SK-N-SH (cell line): ENCODE measurements around the gene PRRC2B. TPM values are rescaled to one million over a fixed set of nuclear protein-coding genes. Genes with fewer than 3 reads are reported as not detected.
A peak's percentile ranks its signal among the peaks of the same experiment; 100 is the strongest.

ENCODE experiments used
- CTCF ChIA-PET: fragments of 300-600, 350-600 bp; formaldehyde crosslinking; extraction: SDS; loops from one replicate; lab custom pipeline; 2021; lab: Yijun Ruan, JAX
- POLR2A ChIA-PET: fragments of 350-600 bp; sonication (Branson Sonifier 250); formaldehyde crosslinking; extraction: SDS; loops from one replicate; lab custom pipeline; 2020; ENCODE audit warnings: antibody characterized with exemption, inconsistent platforms; lab: Yijun Ruan, JAX
- DNase-seq: peaks from one replicate; pipeline ENCODE4 v3.0.0; 2012
- H2AFZ ChIP-seq: fragments of 200-600 bp; sonication (generic); 2 replicates; pipeline ENCODE4 v1.8.1; 2016; ENCODE audit warnings: antibody characterized with exemption, mild to moderate bottlenecking, low read depth
- H3F3A ChIP-seq: fragments of 200-600 bp; sonication (generic); replicated peaks from 2 replicates; pipeline ENCODE3; 2016; ENCODE audit warnings: antibody characterized with exemption, mild to moderate bottlenecking; ENCODE audit not compliant: insufficient read depth
- H3K27ac ChIP-seq, 2 experiments: fragments of 200-500 bp in 1 of 2; fragments of 200-600 bp in 1 of 2; sonication (Bioruptor generic) in 1 of 2; sonication (generic), shearing (Covaris generic) in 1 of 2; 2 replicates each; pipeline versions ENCODE4 v1.5.1 to v1.6.1; 2014 to 2016; ENCODE audit warnings: low read depth in 2 of 2, inconsistent platforms in 1 of 2, low read length in 1 of 2, mild to moderate bottlenecking in 1 of 2, mixed read lengths in 1 of 2
- H3K27me3 ChIP-seq: fragments of 200-600 bp; sonication (generic), shearing (Covaris generic); 2 replicates; pipeline ENCODE4 v1.6.1; 2016; ENCODE audit warnings: mixed run types; ENCODE audit not compliant: insufficient read depth
- H3K36me3 ChIP-seq, 2 experiments: fragments of 200-500 bp in 1 of 2; fragments of 200-600 bp in 1 of 2; sonication (Bioruptor generic) in 1 of 2; sonication (generic) in 1 of 2; replicated peaks in 1 of 2; 2 replicates each; pipeline versions ENCODE3 to v1.5.1; 2014 to 2016; ENCODE audit warnings: low read length in 1 of 2, mild to moderate bottlenecking in 1 of 2; ENCODE audit not compliant: insufficient read depth in 2 of 2, control insufficient read depth in 1 of 2
- H3K4me1 ChIP-seq, 2 experiments: fragments of 200-500 bp in 1 of 2; fragments of 200-600 bp in 1 of 2; sonication (Bioruptor generic) in 1 of 2; sonication (generic), shearing (Covaris generic) in 1 of 2; 2 replicates each; pipeline versions ENCODE4 v1.5.1 to v1.6.1; 2014 to 2016; ENCODE audit warnings: low read depth in 1 of 2, low read length in 1 of 2, mixed run types in 1 of 2; ENCODE audit not compliant: insufficient read depth in 2 of 2, control insufficient read depth in 1 of 2
- H3K4me2 ChIP-seq: fragments of 200-600 bp; sonication (generic), shearing (Covaris generic); 2 replicates; pipeline ENCODE4 v1.6.1; 2017; ENCODE audit warnings: mixed run types
- H3K4me3 ChIP-seq, 2 experiments: fragments of 200-500 bp in 1 of 2; fragments of 200-600 bp in 1 of 2; sonication (Bioruptor generic) in 1 of 2; sonication (generic), shearing (Covaris generic) in 1 of 2; 2 replicates each; pipeline versions ENCODE4 v1.5.1 to v1.8.1; 2014 to 2016; ENCODE audit warnings: low read depth in 2 of 2, inconsistent platforms in 1 of 2, low read length in 1 of 2, mild to moderate bottlenecking in 1 of 2, mixed read lengths in 1 of 2, moderate library complexity in 1 of 2
- H3K79me2 ChIP-seq: fragments of 200-600 bp; sonication (generic); 2 replicates; pipeline ENCODE4 v1.8.1; 2017; ENCODE audit warnings: mild to moderate bottlenecking; ENCODE audit not compliant: insufficient read depth
- H3K9ac ChIP-seq: fragments of 200-600 bp; sonication (generic); 2 replicates; pipeline ENCODE4 v1.6.1; 2017; ENCODE audit warnings: mixed run types
- H3K9me2 ChIP-seq: fragments of 200-600 bp; sonication (generic); 2 replicates; pipeline ENCODE4 v1.6.1; 2017; ENCODE audit warnings: mixed run types
- H3K9me3 ChIP-seq: fragments of 200-600 bp; sonication (generic); 2 replicates; pipeline ENCODE4 v1.6.1; 2017; ENCODE audit warnings: mixed run types, mild to moderate bottlenecking, moderate library complexity
- H4K20me1 ChIP-seq: fragments of 200-600 bp; sonication (generic); 2 replicates; pipeline ENCODE4 v1.6.1; 2017; ENCODE audit warnings: mild to moderate bottlenecking, mixed run types; ENCODE audit not compliant: insufficient read depth
- FOXM1 ChIP-seq: IDR thresholded peaks from 2 replicates; pipeline ENCODE4 v1.4.0; 2012; ENCODE audit warnings: low read depth, mild to moderate bottlenecking
- GATA2 ChIP-seq: sonication (generic); formaldehyde crosslinking; IDR thresholded peaks from 2 replicates; pipeline ENCODE4 v1.5.0; 2020; ENCODE audit warnings: mild to moderate bottlenecking, missing genetic modification reagents
- RFX5 ChIP-seq: IDR thresholded peaks from 2 replicates; pipeline ENCODE4 v1.6.1; 2012; ENCODE audit warnings: mild to moderate bottlenecking, improper control_type of control experiment, low read length
- SMC3 ChIP-seq: IDR thresholded peaks from 2 replicates; pipeline ENCODE4 v1.6.1; 2012; ENCODE audit warnings: low read depth, low read length, improper control_type of control experiment
- TEAD4 ChIP-seq: IDR thresholded peaks from 2 replicates; pipeline ENCODE4 v1.4.0; 2012; ENCODE audit warnings: mild to moderate bottlenecking, borderline replicate concordance; ENCODE audit not compliant: insufficient read depth
- WGBS: methylation state at CpG from one replicate; pipeline ENCODE4 v1.1.6; 2017; ENCODE audit warnings: low lambda C conversion rate; 5-methylcytosine and 5-hydroxymethylcytosine counted together
- polyA plus RNA-seq, 3 experiments: library from polyadenylated mRNA; depleted of rRNA; stranded (reverse); fragments of >200 nt; gene quantifications; 2 replicates each; pipeline ENCODE4 v1.2.3, GENCODE V29; 2012
- TF ChIP-seq, protein P1 (sequence below): IDR thresholded peaks from 2 replicates; pipeline ENCODE4 v1.4.0; 2012; ENCODE audit warnings: low read depth, borderline replicate concordance
- TF ChIP-seq, protein P2 (sequence below): IDR thresholded peaks from 2 replicates; pipeline ENCODE4 v1.4.0; 2012; ENCODE audit warnings: low read depth
- TF ChIP-seq, protein P3 (sequence below): fragments of 200-600 bp; sonication (generic); IDR thresholded peaks from 2 replicates; pipeline ENCODE4 v1.6.1; 2017; ENCODE audit warnings: antibody characterized with exemption, mild to moderate bottlenecking, moderate library complexity

PRRC2B gene
- polyA plus RNA-seq, 1 of the 3 experiments (the other 2 are of a cell fraction), result 26.3 TPM

DNA sequence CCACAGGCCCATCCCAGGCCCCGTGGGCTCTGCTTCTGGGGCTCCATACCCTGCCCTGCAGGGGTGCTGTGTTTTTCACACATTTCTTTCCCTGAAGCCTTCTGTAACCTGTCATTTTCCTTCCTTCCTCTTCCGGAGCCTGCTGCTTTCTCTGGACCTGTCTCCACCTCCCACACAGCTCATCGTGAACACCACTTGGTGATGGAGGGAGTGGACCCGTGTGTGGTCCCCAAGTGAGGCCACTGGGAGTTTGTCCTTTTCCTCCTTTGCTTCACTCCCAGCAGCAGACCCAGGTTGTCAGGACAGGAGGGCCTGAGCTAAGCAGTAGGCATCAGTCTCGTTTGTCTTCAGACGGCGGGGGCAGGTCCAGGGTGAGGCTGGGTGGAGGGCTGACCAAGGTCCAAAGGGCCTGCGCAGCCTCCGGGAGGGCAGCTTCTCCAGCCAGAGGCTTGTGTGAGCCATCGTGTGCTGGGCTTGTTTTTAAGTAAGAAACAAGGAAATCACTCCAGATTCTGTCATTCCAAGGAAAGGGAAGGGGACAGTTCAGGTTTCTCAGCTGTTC, 103.0 kb downstream of the PRRC2B start:
- Histone ChIP-seq H3K4me3 (no peak overlapping the region), H3K4me2 (no peak overlapping the region), H3K27ac (no peak overlapping the region; a peak in 1 of 4 replicates), H3F3A (peaks cover 35% of the 10 kb centered on the region), H2AFZ (no peak overlapping the region), H3K79me2 (peaks cover 3% of the 10 kb centered on the region; the same call in 1 of the 2 replicates), H3K9ac (no peak overlapping the region), H3K9me3 (no peaks in the 10 kb centered on the region), H3K9me2 (no peaks in the 10 kb centered on the region), H3K36me3 (peaks cover 48 to 86% of the 10 kb centered on the region in 2 experiments), H3K27me3 (no peaks in the 10 kb centered on the region), H3K4me1 (peaks cover 0 to 4% of the 10 kb centered on the region in 2 experiments; a peak in 1 of 4 replicates), H4K20me1 (0 out of 2 replicates have a peak, but pooled peaks cover 4% of the 10 kb centered on the region)
- TF ChIP-seq TEAD4, result no peak
- TF ChIP-seq, protein P1, sequence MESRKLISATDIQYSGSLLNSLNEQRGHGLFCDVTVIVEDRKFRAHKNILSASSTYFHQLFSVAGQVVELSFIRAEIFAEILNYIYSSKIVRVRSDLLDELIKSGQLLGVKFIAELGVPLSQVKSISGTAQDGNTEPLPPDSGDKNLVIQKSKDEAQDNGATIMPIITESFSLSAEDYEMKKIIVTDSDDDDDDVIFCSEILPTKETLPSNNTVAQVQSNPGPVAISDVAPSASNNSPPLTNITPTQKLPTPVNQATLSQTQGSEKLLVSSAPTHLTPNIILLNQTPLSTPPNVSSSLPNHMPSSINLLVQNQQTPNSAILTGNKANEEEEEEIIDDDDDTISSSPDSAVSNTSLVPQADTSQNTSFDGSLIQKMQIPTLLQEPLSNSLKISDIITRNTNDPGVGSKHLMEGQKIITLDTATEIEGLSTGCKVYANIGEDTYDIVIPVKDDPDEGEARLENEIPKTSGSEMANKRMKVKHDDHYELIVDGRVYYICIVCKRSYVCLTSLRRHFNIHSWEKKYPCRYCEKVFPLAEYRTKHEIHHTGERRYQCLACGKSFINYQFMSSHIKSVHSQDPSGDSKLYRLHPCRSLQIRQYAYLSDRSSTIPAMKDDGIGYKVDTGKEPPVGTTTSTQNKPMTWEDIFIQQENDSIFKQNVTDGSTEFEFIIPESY, result no peak
- TF ChIP-seq, protein P2, sequence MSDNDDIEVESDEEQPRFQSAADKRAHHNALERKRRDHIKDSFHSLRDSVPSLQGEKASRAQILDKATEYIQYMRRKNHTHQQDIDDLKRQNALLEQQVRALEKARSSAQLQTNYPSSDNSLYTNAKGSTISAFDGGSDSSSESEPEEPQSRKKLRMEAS, result no peak
- TF ChIP-seq, protein P3, sequence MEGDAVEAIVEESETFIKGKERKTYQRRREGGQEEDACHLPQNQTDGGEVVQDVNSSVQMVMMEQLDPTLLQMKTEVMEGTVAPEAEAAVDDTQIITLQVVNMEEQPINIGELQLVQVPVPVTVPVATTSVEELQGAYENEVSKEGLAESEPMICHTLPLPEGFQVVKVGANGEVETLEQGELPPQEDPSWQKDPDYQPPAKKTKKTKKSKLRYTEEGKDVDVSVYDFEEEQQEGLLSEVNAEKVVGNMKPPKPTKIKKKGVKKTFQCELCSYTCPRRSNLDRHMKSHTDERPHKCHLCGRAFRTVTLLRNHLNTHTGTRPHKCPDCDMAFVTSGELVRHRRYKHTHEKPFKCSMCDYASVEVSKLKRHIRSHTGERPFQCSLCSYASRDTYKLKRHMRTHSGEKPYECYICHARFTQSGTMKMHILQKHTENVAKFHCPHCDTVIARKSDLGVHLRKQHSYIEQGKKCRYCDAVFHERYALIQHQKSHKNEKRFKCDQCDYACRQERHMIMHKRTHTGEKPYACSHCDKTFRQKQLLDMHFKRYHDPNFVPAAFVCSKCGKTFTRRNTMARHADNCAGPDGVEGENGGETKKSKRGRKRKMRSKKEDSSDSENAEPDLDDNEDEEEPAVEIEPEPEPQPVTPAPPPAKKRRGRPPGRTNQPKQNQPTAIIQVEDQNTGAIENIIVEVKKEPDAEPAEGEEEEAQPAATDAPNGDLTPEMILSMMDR, result no peak
- POLR2A ChIA-PET, result interaction anchor here (1.0 kb wide), 1 partner anchor 15 kb away, joined by 3 read pairs; no protein-coding TSS in a partner anchor
- WGBS, result 91% methylated on average over 6 of the region's 10 CpGs
- CTCF ChIA-PET, result interaction anchor here (1.0 to 3.8 kb wide), 5 partner anchors 19 to 243 kb away, joined by 4 to 19 read pairs (median 7); partner anchors contain the start of gene RAPGEF1
- no peak for DNase-seq

DNA sequence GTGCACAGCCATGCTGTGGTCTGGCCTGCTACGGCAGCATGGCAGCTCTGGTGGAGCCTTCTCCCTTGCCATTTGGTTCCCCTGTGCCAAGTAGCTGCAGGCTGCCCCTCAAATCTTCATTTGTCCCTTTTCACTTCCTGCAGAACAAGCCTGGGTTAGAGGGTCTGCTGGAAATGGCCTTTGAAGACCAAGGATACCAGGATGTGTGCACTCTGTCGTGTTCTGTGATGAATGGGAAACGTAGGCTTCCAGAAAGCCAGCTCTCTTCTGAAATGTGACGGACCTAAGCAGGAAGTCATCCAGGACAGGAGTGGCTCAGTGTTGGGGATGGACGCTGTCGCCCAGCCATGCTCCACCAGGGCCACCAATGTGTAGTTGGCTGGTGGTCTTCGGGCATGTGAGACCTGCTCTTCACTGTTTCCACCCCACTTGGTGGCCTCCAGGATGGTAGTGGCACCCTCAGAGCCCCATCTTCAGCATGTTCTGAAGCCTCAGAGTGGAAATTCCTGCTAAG, 105.4 kb downstream of the PRRC2B start:
- TF ChIP-seq FOXM1, result no peak
- no peak for TF ChIP-seq SMC3
- no peak for TF ChIP-seq RFX5
- TF ChIP-seq GATA2 (CRISPR knock-in tag), result no peak
- TF ChIP-seq, all 33 proteins: peak for 0
- Histone ChIP-seq H4K20me1 (0 out of 2 replicates have a peak, but pooled peaks cover 4% of the 10 kb centered on the region), H3K4me3 (no peak overlapping the region), H3K27me3 (no peaks in the 10 kb centered on the region), H3K79me2 (peaks cover 12% of the 10 kb centered on the region; the same call in 1 of the 2 replicates), H3K9me2 (no peaks in the 10 kb centered on the region), H2AFZ (no peak overlapping the region), H3K36me3 (peaks cover 25 to 62% of the 10 kb centered on the region in 2 experiments), H3F3A (peaks cover 38% of the 10 kb centered on the region), H3K4me2 (no peak overlapping the region), H3K27ac (peak overlapping the region in 1 of 2 experiments; percentile 2; a peak in 1 of 4 replicates), H3K4me1 (peaks cover 3 to 15% of the 10 kb centered on the region in 2 experiments; a peak in 1 of 4 replicates), H3K9me3 (no peaks in the 10 kb centered on the region), H3K9ac (no peak overlapping the region)
- ChIA-PET POLR2A (no interaction called here), CTCF (interaction anchor here (0.7 to 3.8 kb wide), 5 partner anchors 13 to 375 kb away, joined by 3 to 19 read pairs (median 4); no protein-coding TSS in a partner anchor)
- no peak for DNase-seq
- WGBS, result 89% methylated on average over 7 of the region's 7 CpGs
